IPS-20b (cell line): ENCODE data around the gene GRIK5.
"Not testable (repeated sequence)": the region's sequence is repeated elsewhere in the genome, so short reads cannot be mapped to it uniquely, and the experiment has no call there.

Experiments
- H3K27ac ChIP-seq: one replicate; pipeline ENCODE4 v1.5.1; 2013; ENCODE audit warnings: low read length
- H3K27me3 ChIP-seq: 2 replicates; pipeline ENCODE4 v1.6.1; 2013; ENCODE audit warnings: mild to moderate bottlenecking, low read length, inconsistent platforms; ENCODE audit not compliant: insufficient read depth
- H3K36me3 ChIP-seq: 2 replicates; pipeline ENCODE4 v1.6.1; 2013; ENCODE audit warnings: low read depth, mild to moderate bottlenecking, inconsistent platforms, low read length, moderate library complexity; ENCODE audit not compliant: insufficient read depth
- H3K4me1 ChIP-seq: 2 replicates; pipeline ENCODE4 v1.6.1; 2013; ENCODE audit warnings: mild to moderate bottlenecking, control low read depth, inconsistent platforms, low read length, moderate library complexity; ENCODE audit not compliant: insufficient read depth
- H3K4me3 ChIP-seq: 2 replicates; pipeline ENCODE4 v1.5.1; 2013; ENCODE audit warnings: mild to moderate bottlenecking, low read length, inconsistent platforms
- H3K9ac ChIP-seq: 2 replicates; pipeline ENCODE4 v1.6.1; 2013; ENCODE audit warnings: low read depth, mild to moderate bottlenecking, inconsistent platforms, low read length, moderate library complexity
- H3K9me3 ChIP-seq: 2 replicates; pipeline ENCODE4 v1.6.1; 2013; ENCODE audit warnings: mild to moderate bottlenecking, low read depth, low read length, inconsistent platforms; ENCODE audit not compliant: insufficient read depth

Gene GRIK5

GRCh38 chr19:42023121-42023942 is 46.7 kb downstream of the GRIK5 start:
- Histone ChIP-seq H3K36me3 (peaks cover 22% of the 10 kb centered on the region), H3K4me1 (no peaks in the 10 kb centered on the region), H3K9ac (no peak overlapping the region)

GRCh38 chr19:42022616-42023015 is 47.4 kb downstream of the GRIK5 start:
- H3K27ac ChIP-seq = no peak overlapping the region
- no peaks in the 10 kb centered on the region for H3K9me3 ChIP-seq
- no peak overlapping the region for H3K9ac ChIP-seq
- H3K4me3 ChIP-seq = no peak overlapping the region
- peaks cover 22% of the 10 kb centered on the region for H3K36me3 ChIP-seq
- H3K27me3 ChIP-seq = no peaks in the 10 kb centered on the region
- H3K4me1 ChIP-seq = no peaks in the 10 kb centered on the region

More at GRCh38 chr19:42023121-42023942, 46.7 kb downstream of the GRIK5 start:
- H3K27me3 ChIP-seq = no peaks in the 10 kb centered on the region
- no peak overlapping the region for H3K27ac ChIP-seq
- no peak overlapping the region for H3K4me3 ChIP-seq
- H3K9me3 ChIP-seq = no peaks in the 10 kb centered on the region

DNA sequence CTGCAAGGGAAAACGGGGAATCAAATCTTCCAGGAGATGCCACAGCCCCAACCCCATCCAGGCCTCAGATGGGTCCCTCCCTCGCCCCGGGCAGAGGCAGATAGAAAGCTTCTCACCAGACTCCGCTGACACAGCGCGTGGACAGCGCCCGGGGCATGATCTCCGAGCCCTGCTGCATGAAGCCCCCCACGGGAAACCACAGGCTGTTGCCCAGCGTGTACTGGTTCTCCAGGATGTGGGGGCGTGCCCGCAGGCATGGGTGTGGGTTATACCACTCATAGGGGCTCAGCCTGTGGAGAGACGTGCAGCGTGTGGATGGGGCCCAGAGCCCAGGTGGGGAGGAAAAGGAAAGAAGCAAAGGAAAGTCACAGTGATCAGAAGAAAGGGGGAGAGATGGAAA is 48.8 kb downstream of the GRIK5 start:
- no peaks in the 10 kb centered on the region for H3K27me3 ChIP-seq
- no peak overlapping the region for H3K4me3 ChIP-seq
- H3K36me3 ChIP-seq = peaks cover 22% of the 10 kb centered on the region
- no peaks in the 10 kb centered on the region for H3K4me1 ChIP-seq
- H3K27ac ChIP-seq = no peak overlapping the region
- no peak overlapping the region for H3K9ac ChIP-seq
- no peaks in the 10 kb centered on the region for H3K9me3 ChIP-seq

- Histone ChIP-seq H3K4me3 (no peak overlapping the region), H3K27ac (no peak overlapping the region), H3K4me1 (no peaks in the 10 kb centered on the region), H3K9me3 (no peaks in the 10 kb centered on the region), H3K27me3 (no peaks in the 10 kb centered on the region), H3K36me3 (peaks cover 17% of the 10 kb centered on the region), H3K9ac (no peak overlapping the region)
Measured at GRCh38 chr19:42018503-42019193, 51.4 kb downstream of the GRIK5 start.

GRCh38 chr19:42017040-42017439 is 53.0 kb downstream of the GRIK5 start:
- Histone ChIP-seq H3K9me3 (no peaks in the 10 kb centered on the region), H3K9ac (no peak overlapping the region), H3K4me1 (no peaks in the 10 kb centered on the region), H3K27me3 (no peaks in the 10 kb centered on the region), H3K36me3 (peaks cover 17% of the 10 kb centered on the region), H3K4me3 (no peak overlapping the region), H3K27ac (no peak overlapping the region)

GRCh38 chr19:42012747-42013146 is 57.3 kb downstream of the GRIK5 start:
- not testable (repeated sequence) for H3K27ac ChIP-seq, H3K9me3 ChIP-seq

GRCh38 chr19:42010245-42011126 is 59.5 kb downstream of the GRIK5 start:
- Histone ChIP-seq H3K36me3 (peaks cover 1% of the 10 kb centered on the region; the same call in 1 of the 2 replicates), H3K9ac (no peak overlapping the region), H3K4me3 (no peak overlapping the region)

More at GRCh38 chr19:42012747-42013146, 57.3 kb downstream of the GRIK5 start:
- not testable (repeated sequence) for H3K4me3 ChIP-seq, H3K36me3 ChIP-seq, H3K27me3 ChIP-seq, H3K9ac ChIP-seq, H3K4me1 ChIP-seq

GRCh38 chr19:42006569-42006968 is 63.4 kb downstream of the GRIK5 start:
- H3K9ac ChIP-seq = no peak overlapping the region
- H3K4me1 ChIP-seq = no peaks in the 10 kb centered on the region

More at GRCh38 chr19:42010245-42011126, 59.5 kb downstream of the GRIK5 start:
- Histone ChIP-seq H3K27ac (no peak overlapping the region), H3K9me3 (no peaks in the 10 kb centered on the region), H3K27me3 (no peaks in the 10 kb centered on the region), H3K4me1 (no peaks in the 10 kb centered on the region)

DNA sequence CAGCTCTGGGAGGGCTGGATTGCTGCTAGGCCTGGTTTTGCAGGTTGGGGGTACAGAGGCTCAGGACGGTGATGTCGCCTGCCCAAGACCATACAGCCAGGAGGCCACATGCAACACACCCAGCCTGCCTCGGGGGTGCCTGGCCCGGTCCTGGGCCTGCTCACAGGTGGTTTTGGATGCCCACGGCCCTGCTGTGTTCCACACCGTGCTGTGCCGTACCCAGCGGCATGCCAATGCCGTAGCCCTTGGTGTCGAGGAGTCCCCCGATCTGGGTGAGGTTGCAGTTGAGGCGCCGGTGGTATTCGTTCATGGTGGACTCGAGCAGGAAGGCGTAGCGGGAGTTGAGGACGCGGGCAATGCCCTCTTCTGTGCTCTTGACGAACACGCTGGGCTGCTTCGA is 64.5 kb downstream of the GRIK5 start:
- Histone ChIP-seq H3K4me1 (no peaks in the 10 kb centered on the region), H3K9me3 (no peaks in the 10 kb centered on the region), H3K27ac (no peak overlapping the region), H3K9ac (no peak overlapping the region), H3K36me3 (peaks cover 17% of the 10 kb centered on the region; the same call in 1 of the 2 replicates), H3K4me3 (no peak overlapping the region), H3K27me3 (peaks cover 20% of the 10 kb centered on the region)

More at GRCh38 chr19:42006569-42006968, 63.4 kb downstream of the GRIK5 start:
- H3K4me3 ChIP-seq = no peak overlapping the region
- no peaks in the 10 kb centered on the region for H3K9me3 ChIP-seq
- H3K27ac ChIP-seq = no peak overlapping the region
- peaks cover 17% of the 10 kb centered on the region; the same call in 1 of the 2 replicates for H3K36me3 ChIP-seq
- H3K27me3 ChIP-seq = peaks cover 9% of the 10 kb centered on the region

GRCh38 chr19:42003506-42004294 is 66.3 kb downstream of the GRIK5 start:
- H3K36me3 ChIP-seq = peaks cover 17% of the 10 kb centered on the region; the same call in 1 of the 2 replicates
- H3K27me3 ChIP-seq = peaks cover 36% of the 10 kb centered on the region
- H3K9ac ChIP-seq = no peak overlapping the region
- no peaks in the 10 kb centered on the region for H3K9me3 ChIP-seq
- H3K4me3 ChIP-seq = no peak overlapping the region
- no peak overlapping the region for H3K27ac ChIP-seq
- H3K4me1 ChIP-seq = peaks cover 4% of the 10 kb centered on the region; the same call in 1 of the 2 replicates

DNA sequence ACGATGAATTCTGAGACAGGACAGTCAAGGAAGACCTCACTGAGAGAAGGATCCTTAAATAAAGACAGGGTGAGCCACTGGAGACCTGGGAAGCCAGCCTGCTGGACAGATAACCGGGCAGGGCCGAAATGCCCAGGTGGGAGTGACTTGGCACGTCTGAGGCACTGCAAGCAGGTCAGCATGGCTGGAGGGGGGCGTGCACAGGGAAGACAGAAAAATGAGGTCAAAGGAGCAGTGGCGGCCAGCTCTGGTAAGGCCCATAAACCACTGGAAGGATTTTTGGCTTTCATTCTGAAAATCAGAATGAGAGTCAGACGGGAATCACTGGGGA is 70.2 kb downstream of the GRIK5 start:
- H3K27ac ChIP-seq = no peak overlapping the region
- H3K4me1 ChIP-seq = peaks cover 10% of the 10 kb centered on the region; the same call in 1 of the 2 replicates
- peaks cover 10% of the 10 kb centered on the region; the same call in 1 of the 2 replicates for H3K36me3 ChIP-seq
- no peak overlapping the region for H3K4me3 ChIP-seq
- no peak overlapping the region for H3K9ac ChIP-seq
- no peaks in the 10 kb centered on the region for H3K9me3 ChIP-seq
- H3K27me3 ChIP-seq = peaks cover 73% of the 10 kb centered on the region
